Hematopoietic multipotent progenitor cell treated with erythropoietin and hydrocortisone succinate and interleukin-3 and kit ligand, for 4 days (in vitro differentiated cells): ENCODE measurements around the gene AUTS2.

Source experiments
- DNase-seq: peaks from one replicate; pipeline ENCODE4 v3.0.0-alpha.2; 2015

Gene AUTS2

DNA sequence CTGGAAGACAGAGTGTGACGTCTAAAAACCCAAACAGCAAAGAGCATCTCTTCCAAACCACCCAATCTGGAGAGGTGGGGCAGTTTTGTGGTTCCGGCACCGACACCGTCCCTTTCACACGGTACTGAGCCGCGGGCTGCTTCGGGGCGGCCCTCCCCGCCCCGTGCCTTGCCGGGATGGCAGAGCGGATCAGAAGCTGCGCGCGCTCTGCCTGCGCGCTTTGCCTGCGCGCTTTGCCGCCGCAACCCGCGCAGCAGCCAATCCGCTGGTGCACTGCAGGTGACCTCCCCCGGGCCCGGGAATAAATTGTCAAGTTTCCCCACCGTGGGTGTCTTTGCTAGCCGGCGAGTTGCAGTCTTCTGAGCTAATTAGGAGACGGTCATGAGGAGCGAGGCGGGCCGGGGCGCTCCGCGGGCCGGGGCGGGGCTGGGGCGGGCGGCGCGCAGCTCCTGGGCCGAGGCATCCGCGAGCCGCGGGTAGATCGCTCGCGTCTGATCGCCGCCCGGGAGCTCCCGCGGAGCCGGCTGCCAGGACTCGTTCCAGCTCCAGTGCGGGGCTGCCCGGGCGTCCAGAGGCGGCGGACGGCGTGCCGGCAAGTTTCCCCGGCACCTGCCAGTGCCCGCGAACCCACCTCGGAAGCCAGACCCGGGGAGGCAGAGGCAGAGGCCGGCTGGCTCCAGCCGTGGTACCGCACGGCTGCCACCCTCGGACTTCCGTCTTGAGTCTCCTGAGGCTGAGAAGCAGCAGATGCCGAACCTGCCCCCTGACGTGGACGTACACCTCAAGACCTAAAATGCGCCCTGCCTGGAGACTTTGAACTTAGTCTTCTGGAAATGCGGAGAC, 997.7 kb downstream of the AUTS2 start:
- DNase-seq: peak; percentile 33

- no peak for DNase-seq
These were observed 998.3 kb downstream of the AUTS2 start for GRCh38 chr7:70596598-70596913.

DNA sequence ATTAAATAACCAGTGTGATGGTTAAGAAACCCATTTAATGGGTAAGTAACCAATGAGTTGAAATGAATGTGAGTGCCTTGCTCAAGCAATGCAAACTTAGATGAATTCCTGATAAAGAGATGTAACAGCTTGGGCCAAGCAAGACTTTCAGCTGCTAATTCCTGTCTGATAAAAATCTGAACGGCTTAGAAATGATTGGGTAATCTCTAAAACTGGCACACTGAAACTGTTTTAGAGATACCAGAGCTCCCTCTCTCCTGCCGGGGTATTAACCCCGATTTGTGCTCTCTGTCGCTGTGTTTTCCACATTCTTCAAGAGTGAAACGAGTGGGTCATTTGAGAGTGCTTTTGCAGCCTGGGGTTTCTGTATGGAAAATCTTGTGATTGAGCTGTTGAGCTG, 998.8 kb downstream of the AUTS2 start:
- peak; percentile 66 for DNase-seq

DNA sequence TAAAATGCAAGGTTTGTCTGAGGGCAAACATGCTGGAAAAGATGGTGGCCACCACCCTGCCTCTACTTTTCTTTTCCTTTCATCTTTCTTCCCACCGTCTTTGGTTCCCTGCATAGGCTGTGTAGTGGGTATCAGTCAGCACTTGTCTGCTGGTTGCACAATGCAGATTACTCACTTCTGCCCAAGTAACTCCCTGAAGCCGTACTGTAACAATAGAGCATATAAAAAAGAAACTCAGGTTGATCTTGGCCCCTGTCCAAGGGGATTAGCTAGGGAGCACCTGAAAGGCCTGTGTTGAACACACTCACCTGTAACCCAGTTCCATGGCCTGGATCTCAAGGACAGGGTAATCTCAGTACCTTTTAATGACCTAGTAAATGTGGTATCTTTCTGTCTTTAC, 1000.7 kb downstream of the AUTS2 start:
- DNase-seq: peak; percentile 28

DNA sequence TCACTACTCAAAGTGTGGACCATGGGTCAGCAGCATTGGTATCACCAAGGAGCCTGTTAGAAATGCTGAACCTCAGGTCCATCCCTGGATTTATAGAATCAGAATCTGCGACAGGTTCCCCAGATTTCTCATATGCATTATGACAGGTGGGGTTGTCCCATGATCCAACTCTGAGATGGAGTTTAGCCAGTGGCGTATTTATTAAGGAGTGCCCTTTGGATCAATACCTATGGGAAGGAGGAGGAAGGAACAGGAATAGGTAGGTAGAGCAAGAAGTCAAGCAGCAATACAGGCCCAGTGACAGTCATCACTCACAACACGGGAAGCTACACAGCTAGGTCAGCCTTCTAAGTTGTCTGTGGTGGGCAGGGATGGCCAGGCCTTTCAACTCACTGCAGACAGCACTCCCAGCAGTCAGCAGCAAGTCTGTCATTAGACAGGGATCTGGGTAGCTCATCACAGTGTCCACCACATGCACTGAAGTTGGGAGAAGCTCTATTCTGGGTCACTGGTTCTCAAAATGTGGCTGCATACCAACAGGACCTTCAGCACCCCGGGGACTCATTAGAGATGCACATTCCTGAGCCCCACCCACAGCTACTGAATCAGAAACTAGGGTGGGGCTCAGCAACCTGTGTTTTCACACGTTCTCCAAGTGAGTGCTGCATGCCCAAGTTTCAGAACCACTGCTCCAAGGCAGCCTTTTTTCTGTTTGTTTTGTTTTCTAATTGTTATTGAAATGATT, 1001.3 kb downstream of the AUTS2 start:
- DNase-seq: no peak

GRCh38 chr7:70600993-70601392, 1002.7 kb downstream of the AUTS2 start:
- DNase-seq: no peak

DNA sequence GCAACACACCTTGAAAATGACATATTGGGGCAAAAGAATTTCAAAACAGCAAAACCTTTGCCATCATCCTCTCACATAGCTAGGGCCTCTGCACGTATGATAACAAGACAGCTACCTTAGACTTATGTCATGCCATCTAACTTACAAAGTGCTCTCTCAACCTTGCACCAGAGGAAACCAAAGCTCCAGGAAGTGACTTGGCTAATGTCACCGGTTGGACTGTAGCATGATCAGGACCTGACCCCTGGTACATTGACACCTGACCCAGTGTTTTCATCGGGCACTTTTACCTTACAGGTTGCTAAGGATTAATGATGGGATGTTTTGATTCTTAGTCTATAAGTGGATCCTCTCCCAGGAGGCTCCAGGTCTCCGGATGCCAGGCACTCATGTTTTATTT, 1003.8 kb downstream of the AUTS2 start:
- DNase-seq: no peak

DNA sequence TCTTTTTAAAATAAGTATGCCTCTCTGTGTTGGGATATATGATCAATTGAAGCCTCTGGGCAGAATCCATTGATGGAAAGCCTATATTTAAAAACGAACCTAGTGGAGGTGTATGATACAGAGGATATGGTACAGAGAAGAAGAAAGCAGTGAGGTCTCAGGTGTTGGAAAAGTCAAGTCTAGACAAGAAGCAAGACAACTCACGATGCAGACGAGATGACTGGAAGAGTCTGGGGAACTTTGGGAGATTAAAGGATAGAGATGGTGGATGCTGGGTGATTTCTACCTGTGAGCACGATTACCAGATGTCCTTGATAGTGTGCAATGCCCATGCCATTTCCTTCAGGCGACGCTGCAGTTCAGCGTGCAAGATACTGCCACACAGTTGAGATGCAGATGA, 1009.0 kb downstream of the AUTS2 start:
- DNase-seq: no peak

GRCh38 chr7:70607759-70608158, 1009.5 kb downstream of the AUTS2 start:
- no peak for DNase-seq

- DNase-seq: no peak
These were observed 1010.0 kb downstream of the AUTS2 start for GRCh38 chr7:70608229-70608628.

GRCh38 chr7:70612811-70613210, 1014.5 kb downstream of the AUTS2 start:
- DNase-seq: no peak

DNA sequence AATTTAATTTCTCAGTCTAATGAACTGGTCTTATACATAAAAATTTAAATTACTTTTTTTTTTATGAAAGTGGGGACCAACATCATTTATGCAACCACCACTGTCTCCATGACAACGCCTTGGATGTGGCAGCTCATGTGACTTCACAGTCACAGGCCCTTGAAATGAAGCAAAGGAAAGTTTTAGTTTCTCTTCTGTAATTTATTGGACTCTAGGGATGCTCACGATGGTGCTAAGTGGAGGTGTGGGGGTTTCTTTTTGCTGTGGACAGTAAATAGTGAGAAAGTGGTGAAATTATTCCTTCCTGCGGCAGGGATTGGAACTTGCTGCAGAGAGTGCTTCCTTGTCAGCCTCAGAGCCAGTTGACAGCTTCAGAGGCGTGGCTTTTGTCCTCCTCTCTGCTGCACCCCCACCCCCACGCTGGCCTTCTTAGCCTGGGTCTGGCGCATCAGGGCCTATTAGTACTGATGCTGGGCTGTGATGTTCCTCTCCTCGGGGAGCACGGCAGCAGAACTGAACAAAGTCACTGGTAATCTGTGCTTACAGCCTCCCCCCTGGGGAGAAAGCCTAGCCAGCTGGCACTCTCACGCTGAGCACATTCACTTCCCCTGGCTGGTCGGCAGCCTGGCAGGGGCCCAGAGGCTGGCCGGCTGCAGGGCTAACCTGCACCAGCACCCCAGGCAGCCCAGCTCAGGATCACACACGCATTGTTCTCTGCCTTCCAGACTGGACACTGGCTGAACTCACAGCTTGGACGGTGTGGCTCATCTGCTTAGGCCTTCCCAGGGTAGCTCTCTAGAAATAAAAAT, 1016.2 kb downstream of the AUTS2 start:
- no peak for DNase-seq

DNA sequence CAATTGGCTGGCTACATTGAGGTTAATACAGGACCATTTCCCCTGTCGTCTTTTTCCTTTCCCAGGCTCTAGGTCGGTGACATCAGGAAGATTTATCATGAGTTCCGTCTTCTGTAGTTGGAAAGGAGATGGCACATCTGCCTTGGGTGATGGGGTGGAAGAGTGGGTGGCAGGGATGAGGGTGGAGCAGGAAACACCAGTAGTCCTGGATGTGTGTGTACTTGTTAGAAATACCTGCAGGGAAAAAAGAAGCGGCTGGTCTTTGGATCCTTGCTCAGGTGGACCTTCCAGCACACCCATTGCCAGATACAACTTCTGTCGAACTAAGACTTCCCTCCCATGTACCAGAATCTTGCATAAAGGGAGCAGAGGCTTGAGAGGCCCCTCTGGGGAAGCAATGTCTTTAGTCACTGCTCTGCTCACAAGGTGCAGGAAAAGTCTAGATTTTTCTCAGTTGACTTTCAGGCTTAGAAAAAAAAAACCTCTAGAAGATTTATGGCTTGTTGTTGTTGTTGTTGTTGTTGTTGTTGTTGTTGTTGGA, 1016.9 kb downstream of the AUTS2 start:
- DNase-seq: no peak

- DNase-seq: no peak
These were observed 1017.9 kb downstream of the AUTS2 start for GRCh38 chr7:70616211-70616610.

DNA sequence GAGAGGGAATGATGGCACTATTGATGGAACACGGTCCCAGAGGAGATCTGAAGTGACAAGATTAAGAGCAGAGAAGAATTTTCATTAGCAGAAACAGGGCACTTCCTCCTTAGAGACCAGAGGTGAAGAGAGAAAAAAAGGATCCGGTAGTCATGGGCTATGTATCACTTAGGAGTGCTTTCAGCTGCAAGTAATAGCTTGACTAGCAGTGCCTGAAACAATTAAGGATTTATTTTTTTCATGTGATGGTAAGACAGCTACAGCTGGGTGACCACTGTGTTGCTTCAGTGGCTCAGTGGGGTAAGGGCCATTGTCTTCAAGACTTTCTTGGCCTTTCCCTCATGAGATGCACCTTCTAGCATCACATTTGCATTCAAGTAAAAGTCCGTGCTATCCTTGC, 1018.5 kb downstream of the AUTS2 start:
- DNase-seq: no peak

GRCh38 chr7:70618020-70618551, 1019.8 kb downstream of the AUTS2 start:
- no peak for DNase-seq

- DNase-seq: no peak
These were observed 1020.9 kb downstream of the AUTS2 start for GRCh38 chr7:70619130-70619529.

DNA sequence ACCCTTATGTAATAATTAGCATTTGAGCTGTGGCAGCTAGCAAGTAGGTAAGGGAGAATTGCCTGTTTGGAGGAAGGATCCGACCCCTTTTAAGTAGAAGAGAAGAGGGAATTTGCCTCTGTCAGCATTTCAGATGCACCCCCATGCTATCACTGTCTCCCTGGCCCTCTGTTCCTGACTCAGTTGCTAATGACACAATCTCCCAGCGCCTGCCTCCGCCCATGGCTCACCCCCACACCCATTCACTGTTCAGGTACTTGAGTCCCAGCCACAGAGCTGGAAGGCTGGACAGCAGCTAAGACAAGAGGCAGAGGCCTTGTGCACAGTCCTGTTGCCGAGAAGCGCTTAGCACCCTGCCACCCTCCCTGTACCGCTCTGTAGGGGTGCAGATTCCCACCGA, 1021.4 kb downstream of the AUTS2 start:
- DNase-seq: no peak

DNA sequence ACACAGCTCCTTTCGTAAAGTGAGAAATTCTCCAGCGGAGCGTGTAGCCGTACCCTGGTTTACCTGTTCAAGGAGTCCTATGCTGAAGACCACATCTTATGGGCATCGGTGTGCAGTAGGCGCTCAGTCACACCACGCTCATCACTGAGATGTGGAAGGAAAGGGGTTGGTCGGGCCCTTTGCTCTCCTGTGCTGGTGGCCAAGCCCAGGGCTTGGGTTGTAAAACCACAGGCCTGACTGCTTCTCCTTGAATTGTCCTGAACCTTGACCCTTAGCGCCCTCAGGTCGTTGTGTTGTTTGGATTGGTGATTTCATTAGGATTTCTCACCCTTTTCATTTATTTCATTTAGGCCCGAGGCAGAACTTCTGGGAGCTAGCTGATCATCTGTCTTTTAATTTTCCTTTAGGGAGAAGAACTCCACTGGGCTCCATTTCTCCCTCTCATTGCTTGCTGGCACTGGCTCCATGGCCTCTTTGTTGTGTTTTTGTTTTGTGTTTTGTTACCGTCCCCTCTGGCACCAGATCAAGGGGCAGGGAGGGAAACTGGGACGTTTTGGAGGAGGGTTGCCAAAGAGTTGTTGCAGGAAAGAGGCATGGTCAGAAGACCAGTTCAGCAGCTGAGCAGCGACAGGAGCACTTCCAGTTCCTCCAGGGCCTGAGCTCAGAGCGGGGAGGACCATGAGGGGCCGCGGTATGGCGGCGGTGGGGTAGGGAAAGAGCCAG, 1022.2 kb downstream of the AUTS2 start:
- no peak for DNase-seq

- no peak for DNase-seq
These were observed 1023.8 kb downstream of the AUTS2 start for GRCh38 chr7:70621954-70622600.

- no peak for DNase-seq
These were observed 1024.7 kb downstream of the AUTS2 start for GRCh38 chr7:70622936-70623335.
